ENCODE measurements around the gene PLIN1.

The PLIN1 gene

DNA sequence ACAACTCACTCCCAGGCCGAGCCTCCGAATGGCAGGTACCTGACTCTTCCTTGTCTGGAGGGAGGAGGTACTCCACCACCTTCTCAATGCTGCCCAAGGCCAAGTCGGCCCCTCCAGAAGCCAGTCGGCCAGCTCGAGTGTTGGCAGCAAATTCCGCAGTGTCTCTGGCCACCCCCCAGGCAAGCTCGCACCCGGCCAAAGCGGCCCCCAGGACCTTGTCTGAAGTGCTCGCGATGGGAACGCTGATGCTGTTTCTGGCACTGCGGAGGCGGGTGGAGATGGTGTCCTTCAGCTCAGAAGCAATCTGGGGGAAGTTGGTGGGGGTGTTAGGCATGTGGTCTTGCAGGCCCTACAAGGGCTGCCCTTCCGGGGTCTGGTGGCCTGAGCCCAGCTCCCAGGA is 9.2 kb downstream of the PLIN1 start:
- no peaks in the 10 kb centered on the region for H3K4me1 ChIP-seq (ENCODE audit: control insufficient read depth, low read depth, low read length)
- H3K4me3 ChIP-seq (ENCODE audit: low read length): no peak overlapping the region
- no peak overlapping the region for H3K27ac ChIP-seq (ENCODE audit: low read length)
- no peak overlapping the region for H3K9ac ChIP-seq (ENCODE audit: low read length)
- no peaks in the 10 kb centered on the region for H3K36me3 ChIP-seq (ENCODE audit: control insufficient read depth, low read depth, low read length)
- no peaks in the 10 kb centered on the region for H3K9me3 ChIP-seq (ENCODE audit: control insufficient read depth, low read depth, low read length)
- H3K27me3 ChIP-seq (ENCODE audit: control insufficient read depth, insufficient read depth, low read length): peaks cover 18% of the 10 kb centered on the region

DNA sequence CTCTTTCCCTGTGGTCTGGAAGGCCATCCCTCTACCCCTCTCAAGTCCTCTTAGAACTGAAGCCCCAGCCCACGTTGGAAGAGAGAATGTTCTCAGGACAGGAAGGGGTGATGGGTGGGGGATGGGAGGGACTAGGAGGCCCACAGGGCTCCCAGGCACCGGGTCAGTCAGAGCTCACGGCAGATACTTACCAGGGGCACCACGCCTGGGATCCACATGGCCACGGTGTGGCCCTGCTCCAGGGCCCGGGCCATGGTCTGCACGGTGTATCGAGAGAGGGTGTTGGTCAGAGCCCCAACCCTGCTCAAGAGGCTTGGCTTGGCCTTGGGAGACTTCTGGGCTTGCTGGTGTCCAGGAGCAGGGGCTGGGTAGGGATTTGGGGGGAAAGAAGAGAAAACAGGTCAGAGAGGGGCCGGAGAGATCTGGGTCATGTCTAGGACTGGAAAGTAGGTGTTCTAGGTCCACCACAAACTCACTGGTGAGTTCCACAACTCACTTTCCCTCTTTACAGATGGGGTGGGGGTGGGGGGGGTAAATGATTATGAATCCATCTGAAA is 9.8 kb downstream of the PLIN1 start:
- peaks cover 24% of the 10 kb centered on the region for H3K27me3 ChIP-seq (ENCODE audit: control insufficient read depth, insufficient read depth, low read length)
- H3K9me3 ChIP-seq (ENCODE audit: control insufficient read depth, low read depth, low read length): no peaks in the 10 kb centered on the region
- no peak overlapping the region for H3K4me3 ChIP-seq (ENCODE audit: low read length)
- no peaks in the 10 kb centered on the region for H3K36me3 ChIP-seq (ENCODE audit: control insufficient read depth, low read depth, low read length)
- no peaks in the 10 kb centered on the region for H3K4me1 ChIP-seq (ENCODE audit: control insufficient read depth, low read depth, low read length)
- H3K27ac ChIP-seq (ENCODE audit: low read length): no peak overlapping the region
- no peak overlapping the region for H3K9ac ChIP-seq (ENCODE audit: low read length)

- no peak overlapping the region for H3K4me3 ChIP-seq (ENCODE audit: low read length)
- peaks cover 30% of the 10 kb centered on the region for H3K27me3 ChIP-seq (ENCODE audit: control insufficient read depth, insufficient read depth, low read length)
- H3K9me3 ChIP-seq (ENCODE audit: control insufficient read depth, low read depth, low read length): no peaks in the 10 kb centered on the region
- H3K27ac ChIP-seq (ENCODE audit: low read length): no peak overlapping the region
- no peaks in the 10 kb centered on the region for H3K36me3 ChIP-seq (ENCODE audit: control insufficient read depth, low read depth, low read length)
- H3K9ac ChIP-seq (ENCODE audit: low read length): no peak overlapping the region
- H3K4me1 ChIP-seq (ENCODE audit: control insufficient read depth, low read depth, low read length): no peaks in the 10 kb centered on the region
Measured at GRCh38 chr15:89668171-89668570, 11.0 kb downstream of the PLIN1 start.

GRCh38 chr15:89667706-89667960 is 11.5 kb downstream of the PLIN1 start:
- no peaks in the 10 kb centered on the region for H3K9me3 ChIP-seq (ENCODE audit: control insufficient read depth, low read depth, low read length)
- no peaks in the 10 kb centered on the region for H3K36me3 ChIP-seq (ENCODE audit: control insufficient read depth, low read depth, low read length)
- H3K27me3 ChIP-seq (ENCODE audit: control insufficient read depth, insufficient read depth, low read length): peaks cover 30% of the 10 kb centered on the region
- H3K4me1 ChIP-seq (ENCODE audit: control insufficient read depth, low read depth, low read length): no peaks in the 10 kb centered on the region
- no peak overlapping the region for H3K27ac ChIP-seq (ENCODE audit: low read length)
- no peak overlapping the region for H3K9ac ChIP-seq (ENCODE audit: low read length)
- H3K4me3 ChIP-seq (ENCODE audit: low read length): no peak overlapping the region

DNA sequence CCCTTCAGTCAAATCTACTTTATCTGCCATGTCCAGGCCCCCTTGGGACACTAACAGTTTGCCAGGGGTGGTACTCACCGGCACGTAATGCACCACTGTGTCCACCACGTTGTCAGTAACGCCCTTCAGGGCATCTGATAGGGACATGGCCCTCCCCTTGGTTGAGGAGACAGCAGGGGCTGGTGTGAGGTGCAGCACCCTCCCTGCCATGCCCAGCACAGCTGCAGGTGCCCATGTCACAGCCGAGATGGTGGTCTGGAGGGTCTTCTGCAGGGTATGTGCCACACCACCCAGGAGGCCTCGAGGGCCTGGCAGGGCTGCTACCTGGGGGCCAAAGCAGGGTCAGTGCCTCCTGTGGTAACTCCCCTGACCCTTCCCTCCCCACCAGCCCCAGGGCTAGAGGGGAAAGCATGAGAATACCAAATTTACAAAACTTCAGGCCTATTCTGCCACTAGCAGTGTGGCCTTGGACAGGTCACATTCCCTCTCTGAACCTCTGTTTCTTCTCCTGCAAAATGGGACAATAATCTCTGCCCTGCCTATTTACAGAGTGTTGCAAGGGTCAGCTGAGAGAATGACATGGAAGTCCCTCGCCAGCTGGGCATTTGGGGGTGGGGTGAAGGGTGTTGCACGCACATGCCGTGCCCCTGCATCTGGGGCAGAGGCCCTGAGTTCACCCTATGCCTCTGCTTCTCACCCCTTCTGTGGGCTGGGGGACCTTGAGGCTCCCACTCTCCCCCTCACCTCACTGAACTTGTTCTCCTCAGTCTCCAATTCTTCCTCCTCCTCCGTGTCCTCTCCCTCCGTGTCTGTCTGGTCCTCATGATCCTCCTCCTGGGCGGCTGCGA is 12.1 kb downstream of the PLIN1 start:
- no peak overlapping the region for H3K27ac ChIP-seq (ENCODE audit: low read length)
- H3K36me3 ChIP-seq (ENCODE audit: control insufficient read depth, low read depth, low read length): no peaks in the 10 kb centered on the region
- H3K9ac ChIP-seq (ENCODE audit: low read length): no peak overlapping the region
- no peak overlapping the region for H3K4me3 ChIP-seq (ENCODE audit: low read length)
- peaks cover 30% of the 10 kb centered on the region for H3K27me3 ChIP-seq (ENCODE audit: control insufficient read depth, insufficient read depth, low read length)
- H3K9me3 ChIP-seq (ENCODE audit: control insufficient read depth, low read depth, low read length): no peaks in the 10 kb centered on the region
- H3K4me1 ChIP-seq (ENCODE audit: control insufficient read depth, low read depth, low read length): no peaks in the 10 kb centered on the region

DNA sequence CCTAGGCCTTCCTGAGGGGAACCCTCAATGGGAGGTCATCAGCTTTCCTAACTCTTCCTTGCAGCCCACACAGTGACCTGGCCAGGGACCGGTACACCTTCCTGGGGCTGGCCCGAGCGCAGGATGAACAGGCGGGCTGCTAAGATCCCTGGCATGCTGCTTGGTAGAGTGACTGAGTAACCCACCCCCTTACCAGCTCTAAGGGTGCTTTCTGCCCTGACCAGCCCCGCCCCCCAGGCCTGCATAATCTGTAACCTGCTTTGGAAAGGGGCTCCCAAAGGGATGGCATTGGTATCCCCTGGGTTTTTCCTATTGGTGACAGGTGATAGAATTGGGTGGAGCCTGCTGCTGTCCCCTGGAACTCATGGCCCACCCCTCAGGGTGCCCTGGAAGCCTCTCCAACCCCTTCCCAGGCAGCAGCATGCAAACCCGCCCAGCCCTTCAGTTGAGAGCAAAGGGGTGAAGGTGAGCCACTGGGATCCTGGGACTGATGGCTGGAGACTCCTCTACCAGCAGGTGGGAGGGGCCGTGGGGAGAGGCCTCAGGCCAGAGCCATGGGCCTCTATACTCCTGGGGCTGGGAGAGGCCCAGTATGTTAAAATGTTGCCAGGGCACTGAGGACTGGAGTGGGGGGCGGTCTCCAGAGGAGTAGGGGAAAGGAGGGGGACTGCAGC is 12.8 kb downstream of the PLIN1 start:
- H3K27ac ChIP-seq (ENCODE audit: low read length): no peak overlapping the region
- H3K27me3 ChIP-seq (ENCODE audit: control insufficient read depth, insufficient read depth, low read length): peaks cover 30% of the 10 kb centered on the region
- no peaks in the 10 kb centered on the region for H3K4me1 ChIP-seq (ENCODE audit: control insufficient read depth, low read depth, low read length)
- no peaks in the 10 kb centered on the region for H3K9me3 ChIP-seq (ENCODE audit: control insufficient read depth, low read depth, low read length)
- peak overlapping the region; percentile 44 for H3K4me3 ChIP-seq (ENCODE audit: low read length)
- no peak overlapping the region for H3K9ac ChIP-seq (ENCODE audit: low read length)
- no peaks in the 10 kb centered on the region for H3K36me3 ChIP-seq (ENCODE audit: control insufficient read depth, low read depth, low read length)

DNA sequence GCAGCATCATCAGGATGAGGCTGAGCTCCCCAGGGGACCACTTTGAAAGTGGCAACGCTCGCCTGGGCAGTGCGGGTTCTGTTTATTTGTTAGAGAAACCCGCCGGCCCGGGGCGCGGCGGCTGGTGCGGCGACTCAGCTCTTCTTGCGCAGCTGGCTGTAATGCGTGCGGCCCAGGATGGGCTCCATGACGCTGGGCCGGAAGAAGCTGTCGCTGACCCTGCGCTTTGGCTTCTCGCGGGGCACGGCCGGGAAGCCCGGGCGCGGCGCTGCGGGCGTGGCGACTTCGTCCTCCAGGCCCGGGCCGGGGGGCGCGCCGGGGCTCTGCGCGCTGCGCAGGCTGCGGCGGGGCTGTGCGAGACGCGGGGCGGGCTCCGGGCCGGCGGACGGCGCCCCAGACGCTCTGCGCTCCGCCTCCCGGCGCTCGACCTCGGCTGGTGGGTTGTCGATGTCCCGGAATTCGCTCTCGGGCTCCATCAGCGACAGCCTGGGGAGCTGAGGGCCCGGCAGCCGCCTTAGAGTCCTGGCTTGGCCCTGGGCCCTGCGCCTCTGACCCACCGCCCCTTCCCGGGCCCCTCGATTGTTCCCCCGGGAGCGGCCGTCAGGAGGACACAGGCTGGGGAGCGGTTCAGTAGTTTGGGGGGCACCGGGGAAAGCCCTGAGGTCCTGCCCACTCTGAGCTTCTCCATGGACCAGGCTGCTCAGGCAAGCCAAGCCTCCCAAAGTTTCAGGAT is 13.6 kb downstream of the PLIN1 start:
- Histone ChIP-seq H3K9ac (ENCODE audit: low read length) (no peak overlapping the region), H3K4me3 (ENCODE audit: low read length) (peak overlapping the region; percentile 44), H3K4me1 (ENCODE audit: control insufficient read depth, low read depth, low read length) (no peaks in the 10 kb centered on the region), H3K36me3 (ENCODE audit: control insufficient read depth, low read depth, low read length) (no peaks in the 10 kb centered on the region), H3K27ac (ENCODE audit: low read length) (no peak overlapping the region), H3K27me3 (ENCODE audit: control insufficient read depth, insufficient read depth, low read length) (peaks cover 30% of the 10 kb centered on the region), H3K9me3 (ENCODE audit: control insufficient read depth, low read depth, low read length) (no peaks in the 10 kb centered on the region)

DNA sequence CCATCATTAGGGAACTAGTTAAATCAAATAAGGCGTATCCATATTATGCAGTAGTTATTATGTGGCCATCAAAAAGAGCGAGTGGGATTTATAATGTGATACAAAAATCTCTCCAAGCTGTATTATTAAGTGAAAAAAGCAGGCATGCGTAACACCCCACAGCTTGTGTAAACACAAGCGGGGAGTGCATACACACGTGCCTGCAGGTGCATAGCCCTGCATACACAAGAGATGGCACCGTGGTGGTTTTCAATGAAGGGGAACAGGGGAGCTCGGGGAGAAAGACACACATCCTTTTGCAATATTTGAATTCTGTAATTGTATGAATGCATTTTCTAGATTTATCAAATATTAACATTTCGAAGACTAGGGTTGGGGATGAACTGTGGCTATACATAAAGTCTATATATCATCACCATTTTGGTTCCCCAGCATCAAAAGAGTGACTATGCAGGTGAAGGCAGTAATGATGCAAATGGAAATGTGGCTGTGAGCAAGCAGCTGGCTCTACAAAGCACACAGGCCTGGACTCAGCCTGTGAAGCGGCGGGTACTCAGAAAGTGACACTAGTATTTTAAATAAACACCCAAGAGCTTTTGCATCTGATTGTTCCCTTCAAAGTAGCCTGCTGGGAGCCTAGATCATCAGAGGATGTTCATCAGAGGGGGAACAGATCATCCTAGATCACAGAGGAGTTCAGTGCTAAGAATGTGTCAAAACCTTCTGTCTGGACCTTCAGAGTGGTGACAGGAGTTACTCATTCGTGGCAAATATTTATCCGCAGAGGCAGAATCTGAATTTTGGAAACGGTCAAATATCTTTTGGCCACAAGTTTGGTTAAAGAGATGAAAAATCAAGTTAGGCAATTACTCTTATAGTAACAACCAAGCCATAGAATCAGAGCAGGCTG is 14.5 kb downstream of the PLIN1 start:
- peak overlapping the region; percentile 44 for H3K4me3 ChIP-seq (ENCODE audit: low read length)
- peaks cover 36% of the 10 kb centered on the region for H3K27me3 ChIP-seq (ENCODE audit: control insufficient read depth, insufficient read depth, low read length)
- no peak overlapping the region for H3K27ac ChIP-seq (ENCODE audit: low read length)
- H3K36me3 ChIP-seq (ENCODE audit: control insufficient read depth, low read depth, low read length): no peaks in the 10 kb centered on the region
- H3K4me1 ChIP-seq (ENCODE audit: control insufficient read depth, low read depth, low read length): no peaks in the 10 kb centered on the region
- no peaks in the 10 kb centered on the region for H3K9me3 ChIP-seq (ENCODE audit: control insufficient read depth, low read depth, low read length)
- H3K9ac ChIP-seq (ENCODE audit: low read length): no peak overlapping the region

- peaks cover 36% of the 10 kb centered on the region for H3K27me3 ChIP-seq (ENCODE audit: control insufficient read depth, insufficient read depth, low read length)
- H3K9ac ChIP-seq (ENCODE audit: low read length): no peak overlapping the region
- no peak overlapping the region for H3K27ac ChIP-seq (ENCODE audit: low read length)
- H3K4me3 ChIP-seq (ENCODE audit: low read length): no peak overlapping the region
- H3K36me3 ChIP-seq (ENCODE audit: control insufficient read depth, low read depth, low read length): no peaks in the 10 kb centered on the region
- no peaks in the 10 kb centered on the region for H3K4me1 ChIP-seq (ENCODE audit: control insufficient read depth, low read depth, low read length)
- no peaks in the 10 kb centered on the region for H3K9me3 ChIP-seq (ENCODE audit: control insufficient read depth, low read depth, low read length)
Measured at GRCh38 chr15:89662893-89663626, 16.1 kb downstream of the PLIN1 start.

DNA sequence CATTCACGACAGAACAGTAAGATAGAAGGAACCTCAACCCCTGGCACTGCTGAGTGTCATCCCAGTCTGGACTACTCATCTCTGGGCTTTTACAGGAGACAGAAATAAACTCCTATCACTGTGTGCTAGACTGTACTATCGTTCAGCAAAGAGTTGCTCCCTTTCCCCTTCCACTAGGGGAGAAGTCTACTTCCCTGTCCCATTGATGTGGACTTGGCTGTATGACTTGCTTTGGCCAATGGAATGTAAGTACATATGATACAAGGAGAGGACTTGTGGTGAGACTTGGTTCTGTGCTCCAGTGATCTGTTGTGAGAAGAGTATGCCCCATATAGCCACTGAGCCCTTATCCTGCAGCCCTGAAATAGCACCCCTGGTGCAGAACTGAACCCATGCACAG is 18.6 kb downstream of the PLIN1 start:
- Histone ChIP-seq H3K9ac (ENCODE audit: low read length) (no peak overlapping the region), H3K27me3 (ENCODE audit: control insufficient read depth, insufficient read depth, low read length) (peaks cover 23% of the 10 kb centered on the region), H3K9me3 (ENCODE audit: control insufficient read depth, low read depth, low read length) (no peaks in the 10 kb centered on the region), H3K4me3 (ENCODE audit: low read length) (no peak overlapping the region), H3K27ac (ENCODE audit: low read length) (no peak overlapping the region), H3K4me1 (ENCODE audit: control insufficient read depth, low read depth, low read length) (no peaks in the 10 kb centered on the region), H3K36me3 (ENCODE audit: control insufficient read depth, low read depth, low read length) (no peaks in the 10 kb centered on the region)
